IMR-90 (cell line): ENCODE data around the gene GARNL3.

Source experiments
- BHLHE40 ChIP-seq: fragments of 150-350 bp; IDR thresholded peaks from 2 replicates; pipeline ENCODE4 v1.6.1; 2016; ENCODE audit warnings: mild to moderate bottlenecking, low read depth, low read length
- MAFK ChIP-seq: IDR thresholded peaks from 2 replicates; pipeline ENCODE4 v1.6.1; 2012; ENCODE audit warnings: low read depth, low read length, improper control_type of control experiment
- POLR2A ChIP-seq: IDR thresholded peaks from 2 replicates; pipeline ENCODE4 v1.6.1; 2012; ENCODE audit warnings: mild to moderate bottlenecking, low read depth, low read length
- TF ChIP-seq, protein P1 (sequence below): conservative IDR thresholded peaks from 2 replicates; pipeline ENCODE4 v1.5.1; 2012; ENCODE audit warnings: mild to moderate bottlenecking, low read depth, low read length, improper control_type of control experiment
- TF ChIP-seq, protein P2 (sequence below): fragments of 150-350 bp; IDR thresholded peaks from 2 replicates; pipeline ENCODE4 v1.6.1; 2017; ENCODE audit warnings: mild to moderate bottlenecking, antibody characterized with exemption, low read length, low read depth

- TF ChIP-seq POLR2A: no peak
- TF ChIP-seq, protein P1, sequence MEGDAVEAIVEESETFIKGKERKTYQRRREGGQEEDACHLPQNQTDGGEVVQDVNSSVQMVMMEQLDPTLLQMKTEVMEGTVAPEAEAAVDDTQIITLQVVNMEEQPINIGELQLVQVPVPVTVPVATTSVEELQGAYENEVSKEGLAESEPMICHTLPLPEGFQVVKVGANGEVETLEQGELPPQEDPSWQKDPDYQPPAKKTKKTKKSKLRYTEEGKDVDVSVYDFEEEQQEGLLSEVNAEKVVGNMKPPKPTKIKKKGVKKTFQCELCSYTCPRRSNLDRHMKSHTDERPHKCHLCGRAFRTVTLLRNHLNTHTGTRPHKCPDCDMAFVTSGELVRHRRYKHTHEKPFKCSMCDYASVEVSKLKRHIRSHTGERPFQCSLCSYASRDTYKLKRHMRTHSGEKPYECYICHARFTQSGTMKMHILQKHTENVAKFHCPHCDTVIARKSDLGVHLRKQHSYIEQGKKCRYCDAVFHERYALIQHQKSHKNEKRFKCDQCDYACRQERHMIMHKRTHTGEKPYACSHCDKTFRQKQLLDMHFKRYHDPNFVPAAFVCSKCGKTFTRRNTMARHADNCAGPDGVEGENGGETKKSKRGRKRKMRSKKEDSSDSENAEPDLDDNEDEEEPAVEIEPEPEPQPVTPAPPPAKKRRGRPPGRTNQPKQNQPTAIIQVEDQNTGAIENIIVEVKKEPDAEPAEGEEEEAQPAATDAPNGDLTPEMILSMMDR: no peak
- TF ChIP-seq, protein P2, sequence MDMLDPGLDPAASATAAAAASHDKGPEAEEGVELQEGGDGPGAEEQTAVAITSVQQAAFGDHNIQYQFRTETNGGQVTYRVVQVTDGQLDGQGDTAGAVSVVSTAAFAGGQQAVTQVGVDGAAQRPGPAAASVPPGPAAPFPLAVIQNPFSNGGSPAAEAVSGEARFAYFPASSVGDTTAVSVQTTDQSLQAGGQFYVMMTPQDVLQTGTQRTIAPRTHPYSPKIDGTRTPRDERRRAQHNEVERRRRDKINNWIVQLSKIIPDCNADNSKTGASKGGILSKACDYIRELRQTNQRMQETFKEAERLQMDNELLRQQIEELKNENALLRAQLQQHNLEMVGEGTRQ: no peak
- no peak for TF ChIP-seq MAFK
- no peak for TF ChIP-seq BHLHE40
Observed at GRCh38 chr9:127291246-127291778, 26.7 kb downstream of the GARNL3 start.
